SK-N-SH (cell line): ENCODE measurements around the gene IMPDH1.

Experiments used
- CTCF ChIP-seq: fragments of 200-600 bp; sonication (generic); IDR thresholded peaks from 2 replicates; pipeline ENCODE4 v1.6.1; 2017; ENCODE audit warnings: antibody characterized with exemption, mild to moderate bottlenecking, moderate library complexity
- ELF1 ChIP-seq: IDR thresholded peaks from 2 replicates; pipeline ENCODE4 v1.4.0; 2012
- EP300 ChIP-seq, 2 experiments: IDR thresholded peaks; 2 replicates each; pipeline versions ENCODE4 v1.4.0 to v1.6.1; 2012; ENCODE audit warnings: borderline replicate concordance in 1 of 2, low read depth in 1 of 2, low read length in 1 of 2
- EZH2phosphoT487 ChIP-seq: fragments of 200-600 bp; sonication (generic); IDR thresholded peaks from 2 replicates; pipeline ENCODE4 v1.6.1; 2017; ENCODE audit warnings: low read depth, mixed run types, mild to moderate bottlenecking, antibody characterized with exemption, moderate library complexity, borderline replicate concordance
- GATA2 ChIP-seq: sonication (generic); formaldehyde crosslinking; IDR thresholded peaks from 2 replicates; pipeline ENCODE4 v1.5.0; 2020; ENCODE audit warnings: mild to moderate bottlenecking, missing genetic modification reagents
- IRF3 ChIP-seq: fragments of 150-350 bp; IDR thresholded peaks from 2 replicates; pipeline ENCODE4 v1.6.1; 2016; ENCODE audit warnings: mild to moderate bottlenecking, low read depth, low read length
- NFIC ChIP-seq: IDR thresholded peaks from 2 replicates; pipeline ENCODE4 v1.4.0; 2012; ENCODE audit warnings: borderline replicate concordance
- POLR2AphosphoS5 ChIP-seq: IDR thresholded peaks from 2 replicates; pipeline ENCODE4 v1.6.1; 2012; ENCODE audit warnings: low read depth, low read length
- RCOR1 ChIP-seq: fragments of 150-350 bp; IDR thresholded peaks from 2 replicates; pipeline ENCODE4 v1.6.1; 2017; ENCODE audit warnings: antibody characterized with exemption, low read length
- TAF1 ChIP-seq: IDR thresholded peaks from 2 replicates; pipeline ENCODE4 v1.6.1; 2012; ENCODE audit warnings: low read depth, mild to moderate bottlenecking, low read length, moderate library complexity, borderline replicate concordance
- USF1 ChIP-seq: IDR thresholded peaks from 2 replicates; pipeline ENCODE4 v1.4.0; 2012; ENCODE audit warnings: low read depth, borderline replicate concordance

- TF ChIP-seq RCOR1 (no peak), ELF1 (no peak), EZH2phosphoT487 (no peak), CTCF (peak; percentile 95), EP300 (IDR thresholded peaks at IDR 0.05; ENCODE audit: borderline replicate concordance in 1 of 2, low read depth in 1 of 2, low read length in 1 of 2) (no peak), TAF1 (no peak), USF1 (no peak), NFIC (no peak), POLR2AphosphoS5 (no peak), IRF3 (no peak), GATA2 (CRISPR knock-in tag) (no peak)
These were observed 17.6 kb upstream of the IMPDH1 start for GRCh38 chr7:128427289-128427891.
